Panc1 (cell line): Measurements from ENCODE around the gene CDH15. TPM values are rescaled to one million over a fixed set of nuclear protein-coding genes. Genes with fewer than 3 reads are reported as not detected.
A peak's percentile ranks its signal among the peaks of the same experiment; 100 is the strongest.

Experiments
- ATAC-seq: fragments of 200-7000 bp; cut with Tn5 transposase; 2 replicates; pipeline ENCODE4 v1.9.1; 2020; ENCODE audit warnings: mild to moderate bottlenecking, moderate library complexity
- BruUV-seq: library from RNA; stranded (reverse); fragments of 400-500 nt; replicated peaks from 2 replicates; lab custom pipeline; 2021; lab: Mats Ljungman, UMichigan
- CTCF ChIA-PET: fragments of 300-600 bp; sonication (Branson Sonifier 250); formaldehyde crosslinking; loops from one replicate; lab custom pipeline; 2022; ENCODE audit warnings: antibody characterized with exemption; lab: Charles Lee
- POLR2A ChIA-PET: fragments of 300-600 bp; sonication (Branson Sonifier 250); formaldehyde crosslinking; loops from one replicate; lab custom pipeline; 2022; ENCODE audit warnings: antibody characterized with exemption; lab: Charles Lee
- DNase-seq: peaks from one replicate; pipeline ENCODE4 v3.0.0-alpha.2; 2010; ENCODE audit warnings: low read depth, low spot score
- H3K27ac ChIP-seq: 2 replicates; pipeline ENCODE4 v1.5.1; 2011; ENCODE audit warnings: mild to moderate bottlenecking, low read length, inconsistent platforms
- H3K27me3 ChIP-seq: fragments of 200-500 bp; sonication (Bioruptor generic); 2 replicates; pipeline ENCODE4 v1.6.0; 2014; ENCODE audit warnings: low read length, inconsistent platforms; ENCODE audit not compliant: control insufficient read depth, insufficient read depth
- H3K36me3 ChIP-seq: fragments of 200-500 bp; sonication (Bioruptor generic); 2 replicates; pipeline ENCODE4 v1.5.1; 2014; ENCODE audit warnings: inconsistent platforms, mild to moderate bottlenecking, low read length, moderate library complexity; ENCODE audit not compliant: control insufficient read depth, insufficient read depth
- H3K4me1 ChIP-seq: 2 replicates; pipeline ENCODE4 v1.5.1; 2011; ENCODE audit warnings: inconsistent platforms, mild to moderate bottlenecking, low read length, moderate library complexity; ENCODE audit not compliant: control insufficient read depth, insufficient read depth
- H3K4me3 ChIP-seq, 2 experiments: 2 replicates each; pipeline ENCODE4 v1.5.1; 2011 to 2012; ENCODE audit warnings: low read depth in 2 of 2, low read length in 2 of 2, mild to moderate bottlenecking in 2 of 2, inconsistent platforms in 1 of 2, moderate library complexity in 1 of 2
- H3K9me3 ChIP-seq: fragments of 200-500 bp; sonication (Bioruptor generic); 2 replicates; pipeline ENCODE4 v1.5.1; 2014; ENCODE audit warnings: low read depth, mild to moderate bottlenecking, inconsistent platforms, low read length, moderate library complexity; ENCODE audit not compliant: control insufficient read depth, insufficient read depth
- SIN3A ChIP-seq: IDR thresholded peaks from 2 replicates; pipeline ENCODE4 v1.6.1; 2012; ENCODE audit warnings: low read depth, mild to moderate bottlenecking, low read length, moderate library complexity, borderline replicate concordance; ENCODE audit not compliant: insufficient read depth
- TCF7L2 ChIP-seq: IDR thresholded peaks from 2 replicates; pipeline ENCODE4 v1.6.1; 2011; ENCODE audit warnings: mild to moderate bottlenecking, low read depth, low read length, inconsistent platforms
- in situ Hi-C: cut with HindIII; loops from 2 replicates; pipeline ENCODE4 v1.10.0; 2016; ENCODE audit warnings: low sequenced_read_pairs, low pct_unique_long_range_greater_than_20kb
- intact Hi-C: fragments of 100-400 bp; cut with micrococcal nuclease; formaldehyde crosslinking; loops from one replicate; pipeline ENCODE4 v1.10.0; 2022; ENCODE audit not compliant: unreplicated experiment
- total RNA-seq: library from RNA; stranded (reverse); gene quantifications from one replicate; pipeline ENCODE4 v1.2.1, GENCODE V29; 2021; ENCODE audit not compliant: unreplicated experiment
- TF ChIP-seq, protein P1 (sequence below): fragments of 450-650 bp; IDR thresholded peaks from 2 replicates; pipeline ENCODE4 v1.5.1; 2017; ENCODE audit warnings: mild to moderate bottlenecking
- TF ChIP-seq, protein P2 (sequence below), 2 experiments: IDR thresholded peaks; 2 replicates each; pipeline ENCODE4 v1.6.1; 2011 to 2012; ENCODE audit warnings: low read depth in 2 of 2, control low read depth in 1 of 2, low read length in 1 of 2, mild to moderate bottlenecking in 1 of 2, moderate library complexity in 1 of 2; ENCODE audit not compliant: insufficient read depth in 1 of 2

Gene CDH15
- total RNA-seq, 1 experiment from 2014 or later = 0.51 TPM

DNA sequence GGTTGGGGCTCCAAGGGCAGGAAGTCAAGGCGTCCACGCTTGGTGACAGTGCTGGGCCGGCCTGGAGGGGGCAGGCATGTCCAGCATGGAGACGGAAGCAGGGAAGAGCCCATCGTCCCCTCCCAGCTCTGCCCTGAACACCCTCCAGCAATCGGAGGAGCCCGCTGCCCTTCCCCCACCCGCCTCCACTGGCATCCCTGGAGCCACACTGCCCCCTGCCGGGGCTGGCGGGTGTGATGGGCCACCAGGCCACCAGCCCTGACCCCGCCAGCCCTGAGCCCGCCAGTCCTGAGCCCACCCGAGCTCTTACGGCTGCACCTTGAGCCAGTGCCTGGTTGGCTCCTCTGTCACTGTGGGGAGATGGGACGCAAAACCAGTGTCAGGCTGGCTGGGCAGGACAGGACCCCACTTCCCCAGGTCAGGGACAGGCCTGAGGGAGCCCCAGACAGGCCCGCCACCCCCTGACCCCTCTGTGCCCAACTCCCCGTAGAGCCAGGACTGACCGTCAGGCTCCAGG is 4.1 kb upstream of the CDH15 start:
- Histone ChIP-seq H3K4me1 (peaks cover 6% of the 10 kb centered on the region; the same call in 1 of the 2 replicates), H3K9me3 (no peaks in the 10 kb centered on the region), H3K4me3 (no peak overlapping the region), H3K27me3 (no peaks in the 10 kb centered on the region), H3K27ac (no peak overlapping the region), H3K36me3 (no peaks in the 10 kb centered on the region)
- in situ Hi-C loops = no loop called here
- ATAC-seq = peak; percentile 59
- BruUV-seq = no TSS peak
- CTCF ChIA-PET = interaction anchor here (0.6 to 0.8 kb wide), 2 partner anchors 12 to 224 kb away, joined by 3 read pairs; no protein-coding TSS in a partner anchor
- intact Hi-C loops = loop anchor here (10.0 kb wide), 1 partner anchor 353 kb away; the partner anchor contains the start of gene APRT
- TF ChIP-seq SIN3A = no peak
- TF ChIP-seq, protein P1, sequence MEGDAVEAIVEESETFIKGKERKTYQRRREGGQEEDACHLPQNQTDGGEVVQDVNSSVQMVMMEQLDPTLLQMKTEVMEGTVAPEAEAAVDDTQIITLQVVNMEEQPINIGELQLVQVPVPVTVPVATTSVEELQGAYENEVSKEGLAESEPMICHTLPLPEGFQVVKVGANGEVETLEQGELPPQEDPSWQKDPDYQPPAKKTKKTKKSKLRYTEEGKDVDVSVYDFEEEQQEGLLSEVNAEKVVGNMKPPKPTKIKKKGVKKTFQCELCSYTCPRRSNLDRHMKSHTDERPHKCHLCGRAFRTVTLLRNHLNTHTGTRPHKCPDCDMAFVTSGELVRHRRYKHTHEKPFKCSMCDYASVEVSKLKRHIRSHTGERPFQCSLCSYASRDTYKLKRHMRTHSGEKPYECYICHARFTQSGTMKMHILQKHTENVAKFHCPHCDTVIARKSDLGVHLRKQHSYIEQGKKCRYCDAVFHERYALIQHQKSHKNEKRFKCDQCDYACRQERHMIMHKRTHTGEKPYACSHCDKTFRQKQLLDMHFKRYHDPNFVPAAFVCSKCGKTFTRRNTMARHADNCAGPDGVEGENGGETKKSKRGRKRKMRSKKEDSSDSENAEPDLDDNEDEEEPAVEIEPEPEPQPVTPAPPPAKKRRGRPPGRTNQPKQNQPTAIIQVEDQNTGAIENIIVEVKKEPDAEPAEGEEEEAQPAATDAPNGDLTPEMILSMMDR = peak; percentile 81
- TF ChIP-seq TCF7L2 = no peak
- TF ChIP-seq, protein P2, sequence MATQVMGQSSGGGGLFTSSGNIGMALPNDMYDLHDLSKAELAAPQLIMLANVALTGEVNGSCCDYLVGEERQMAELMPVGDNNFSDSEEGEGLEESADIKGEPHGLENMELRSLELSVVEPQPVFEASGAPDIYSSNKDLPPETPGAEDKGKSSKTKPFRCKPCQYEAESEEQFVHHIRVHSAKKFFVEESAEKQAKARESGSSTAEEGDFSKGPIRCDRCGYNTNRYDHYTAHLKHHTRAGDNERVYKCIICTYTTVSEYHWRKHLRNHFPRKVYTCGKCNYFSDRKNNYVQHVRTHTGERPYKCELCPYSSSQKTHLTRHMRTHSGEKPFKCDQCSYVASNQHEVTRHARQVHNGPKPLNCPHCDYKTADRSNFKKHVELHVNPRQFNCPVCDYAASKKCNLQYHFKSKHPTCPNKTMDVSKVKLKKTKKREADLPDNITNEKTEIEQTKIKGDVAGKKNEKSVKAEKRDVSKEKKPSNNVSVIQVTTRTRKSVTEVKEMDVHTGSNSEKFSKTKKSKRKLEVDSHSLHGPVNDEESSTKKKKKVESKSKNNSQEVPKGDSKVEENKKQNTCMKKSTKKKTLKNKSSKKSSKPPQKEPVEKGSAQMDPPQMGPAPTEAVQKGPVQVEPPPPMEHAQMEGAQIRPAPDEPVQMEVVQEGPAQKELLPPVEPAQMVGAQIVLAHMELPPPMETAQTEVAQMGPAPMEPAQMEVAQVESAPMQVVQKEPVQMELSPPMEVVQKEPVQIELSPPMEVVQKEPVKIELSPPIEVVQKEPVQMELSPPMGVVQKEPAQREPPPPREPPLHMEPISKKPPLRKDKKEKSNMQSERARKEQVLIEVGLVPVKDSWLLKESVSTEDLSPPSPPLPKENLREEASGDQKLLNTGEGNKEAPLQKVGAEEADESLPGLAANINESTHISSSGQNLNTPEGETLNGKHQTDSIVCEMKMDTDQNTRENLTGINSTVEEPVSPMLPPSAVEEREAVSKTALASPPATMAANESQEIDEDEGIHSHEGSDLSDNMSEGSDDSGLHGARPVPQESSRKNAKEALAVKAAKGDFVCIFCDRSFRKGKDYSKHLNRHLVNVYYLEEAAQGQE (IDR thresholded peaks at IDR 0.05; ENCODE audit: insufficient read depth in 1 of 2, low read depth in 2 of 2, low read length in 1 of 2) = no peak
- DNase-seq = no peak
- POLR2A ChIA-PET = interaction anchor here (0.6 kb wide), 1 partner anchor 232 kb away, joined by 10 read pairs; no protein-coding TSS in a partner anchor

DNA sequence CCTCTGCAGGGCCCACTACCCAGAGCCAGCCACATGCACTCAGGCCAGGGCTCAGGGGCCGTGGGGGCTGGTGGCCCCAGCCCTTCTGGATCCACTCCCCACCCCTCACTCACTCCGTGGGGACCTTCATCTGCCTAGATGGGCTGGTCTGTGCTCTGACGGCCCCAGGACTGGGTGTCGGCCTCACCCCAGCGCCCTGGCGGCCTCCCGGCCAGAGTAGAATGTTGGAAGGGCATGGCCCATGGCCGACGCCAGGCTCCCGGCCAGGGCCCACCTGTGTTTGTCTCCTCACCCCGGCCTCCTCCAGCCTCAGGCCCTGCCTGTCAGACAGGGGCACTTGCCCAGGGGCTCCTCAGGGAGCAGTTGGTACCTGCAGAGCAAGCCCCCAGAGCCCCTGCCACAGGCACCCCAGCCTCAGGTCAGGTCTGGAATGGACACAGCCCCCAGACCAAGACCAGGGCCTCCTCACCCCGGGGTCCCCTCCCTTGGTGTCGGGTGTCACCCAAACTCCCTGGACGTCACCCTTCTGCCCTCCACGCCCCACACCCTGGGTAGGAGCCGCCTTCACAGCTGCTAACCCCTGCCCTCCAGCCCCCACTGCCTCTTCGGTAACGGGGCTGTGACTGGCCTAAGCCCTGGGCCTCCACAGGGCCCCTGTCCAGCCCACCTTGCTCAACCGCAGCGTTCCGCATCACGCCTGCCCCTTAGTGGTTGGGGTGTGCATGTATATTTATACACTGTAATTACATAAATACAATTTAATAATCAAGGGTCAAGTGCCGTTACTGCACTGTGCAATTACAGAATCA is 3.0 kb upstream of the CDH15 start:
- TF ChIP-seq SIN3A = no peak
- TF ChIP-seq, protein P1 = peak; percentile 36; the same call in 1 of the 2 replicates
- no peak for DNase-seq
- H3K4me1 ChIP-seq = peaks cover 6% of the 10 kb centered on the region; the same call in 1 of the 2 replicates
- no peaks in the 10 kb centered on the region for H3K27me3 ChIP-seq
- no peak overlapping the region for H3K27ac ChIP-seq
- intact Hi-C loops = loop anchor here (10.0 kb wide), 1 partner anchor 354 kb away; the partner anchor contains the start of gene APRT
- H3K36me3 ChIP-seq = no peaks in the 10 kb centered on the region
- CTCF ChIA-PET = no interaction called here
- no peaks in the 10 kb centered on the region for H3K9me3 ChIP-seq
- no peak overlapping the region for H3K4me3 ChIP-seq
- ATAC-seq = no peak
- no TSS peak for BruUV-seq
- in situ Hi-C loops = no loop called here
- POLR2A ChIA-PET = no interaction called here
